Smooth muscle cell of the brain vasculature (primary cell): ENCODE results near the gene FAM83B.
"Not testable (repeated sequence)": the region's sequence is repeated elsewhere in the genome, so short reads cannot be mapped to it uniquely, and the experiment has no call there.

Experiments
- DNase-seq: peaks from one replicate; pipeline ENCODE4 v3.0.0-alpha.2; 2012; ENCODE audit warnings: low read depth, low spot score

Gene FAM83B

GRCh38 chr6:54846243-54846856 is at the start of gene FAM83B:
Gene FAM83B, plus strand, starts transcription at chr6:54846771. Its CDS starts 23,476 bp downstream, at chr6:54870247.
- no peak for DNase-seq

- DNase-seq: not testable (repeated sequence)
Observed at GRCh38 chr6:54796918-54797317, 49.7 kb upstream of the FAM83B start.

GRCh38 chr6:54800050-54800600 is 46.4 kb upstream of the FAM83B start:
- DNase-seq: no peak

GRCh38 chr6:54801244-54801643 is 45.3 kb upstream of the FAM83B start:
- no peak for DNase-seq

- no peak for DNase-seq
Observed at GRCh38 chr6:54801669-54802068, 44.9 kb upstream of the FAM83B start.

GRCh38 chr6:54802775-54803634 is 43.6 kb upstream of the FAM83B start:
- no peak for DNase-seq

GRCh38 chr6:54805077-54805476 is 41.5 kb upstream of the FAM83B start:
- no peak for DNase-seq

- no peak for DNase-seq
Observed at GRCh38 chr6:54810147-54810546, 36.4 kb upstream of the FAM83B start.

GRCh38 chr6:54813892-54814291 is 32.7 kb upstream of the FAM83B start:
- DNase-seq: no peak

GRCh38 chr6:54817236-54817635 is 29.3 kb upstream of the FAM83B start:
- DNase-seq: no peak

GRCh38 chr6:54817834-54818233 is 28.7 kb upstream of the FAM83B start:
- DNase-seq: no peak

GRCh38 chr6:54824225-54824624 is 22.3 kb upstream of the FAM83B start:
- DNase-seq: not testable (repeated sequence)

GRCh38 chr6:54827010-54827409 is 19.6 kb upstream of the FAM83B start:
- DNase-seq: no peak

GRCh38 chr6:54830216-54830615 is 16.4 kb upstream of the FAM83B start:
- no peak for DNase-seq

GRCh38 chr6:54835176-54835575 is 11.4 kb upstream of the FAM83B start:
- DNase-seq: no peak

GRCh38 chr6:54846857-54847674 is 495 bp downstream of the FAM83B start:
- no peak for DNase-seq

GRCh38 chr6:54847799-54848597 is 1.4 kb downstream of the FAM83B start:
- no peak for DNase-seq

GRCh38 chr6:54850114-54850513 is 3.5 kb downstream of the FAM83B start:
- no peak for DNase-seq

- no peak for DNase-seq
Observed at GRCh38 chr6:54856129-54856528, 9.6 kb downstream of the FAM83B start.

- no peak for DNase-seq
Observed at GRCh38 chr6:54860132-54860531, 13.6 kb downstream of the FAM83B start.

- peak; percentile 17 for DNase-seq
Observed at GRCh38 chr6:54860739-54861138, 14.2 kb downstream of the FAM83B start.
